OCI-LY3 (cell line): ENCODE results near the gene ITGA4.

ENCODE experiments used
- CTCF ChIP-seq: fragments of 200-600, 300-600 bp; sonication (generic); IDR thresholded peaks from 2 replicates; pipeline ENCODE4 v1.5.1; 2014; ENCODE audit warnings: antibody characterized with exemption, low read length, low read depth
- EZH2phosphoT487 ChIP-seq: fragments of 200-600 bp; shearing (Covaris generic); IDR thresholded peaks from 2 replicates; pipeline ENCODE4 v1.6.1; 2018; ENCODE audit warnings: antibody characterized with exemption, mixed run types, low read depth

DNA sequence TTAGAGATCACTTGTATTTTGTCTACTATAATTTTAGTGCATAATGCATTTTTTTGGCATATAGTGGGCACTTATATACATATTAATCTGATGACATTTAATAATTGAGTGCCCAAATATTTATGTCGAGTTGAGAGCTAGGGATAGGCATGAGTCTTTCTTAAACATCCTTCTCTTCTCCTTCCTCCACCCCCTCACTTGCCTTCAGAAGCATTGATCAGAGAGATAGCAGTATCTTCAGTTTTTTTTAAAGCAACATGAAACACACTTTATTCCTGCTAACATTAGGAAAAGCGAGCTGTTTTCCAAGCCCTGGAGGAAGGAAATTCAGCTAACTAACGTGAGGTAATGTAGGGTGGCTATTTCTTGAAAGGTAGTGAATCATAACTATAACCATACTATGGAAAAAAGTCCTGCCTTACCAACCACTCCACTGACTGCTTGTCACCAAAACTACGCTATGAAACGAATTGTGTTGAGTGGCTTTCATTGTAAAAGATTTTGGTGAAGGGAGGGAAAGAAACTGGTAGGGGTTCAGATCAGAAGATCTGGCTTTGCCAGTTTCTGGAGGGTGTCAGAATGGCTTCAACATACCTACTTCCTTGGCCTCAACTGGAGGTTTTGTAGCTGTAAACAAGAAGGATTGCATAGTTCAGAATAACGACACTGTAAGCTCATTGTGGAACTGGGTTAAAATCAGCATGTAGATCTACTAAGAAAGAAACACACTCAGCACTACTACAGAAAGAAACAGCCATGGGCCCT is 2.3 kb upstream of the ITGA4 start:
- TF ChIP-seq CTCF, result no peak
- no peak for TF ChIP-seq EZH2phosphoT487
